WTC11 (cell line): ENCODE data around the gene PLEK. TPM values are rescaled to one million over a fixed set of nuclear protein-coding genes. Genes with fewer than 3 reads are reported as not detected.

Source experiments
- total RNA-seq: library from RNA; stranded (reverse); gene quantifications from 3 replicates; pipeline ENCODE4 v1.2.3, GENCODE V29; 2021

The PLEK gene
- total RNA-seq, 1 experiment from 2014 or later = 0.26 TPM

Other genes with a start within 250 kb of the PLEK start
- gene PNO1, start 207.4 kb upstream of the PLEK start, total RNA-seq = 23.2 to 25.5 TPM (median 24.0 TPM) in 3 replicates
- gene PPP3R1, start 112.8 kb upstream of the PLEK start, total RNA-seq = 53.7 to 61.4 TPM (median 54.3 TPM) in 3 replicates
- gene CNRIP1, start 45.3 kb upstream of the PLEK start, total RNA-seq = 1.3 to 1.6 TPM (median 1.4 TPM) in 3 replicates
- 1.3 to 1.5 TPM (median 1.3 TPM) in 3 replicates for gene FBXO48, start 102.0 kb downstream of the PLEK start, total RNA-seq
- gene APLF, start 102.3 kb downstream of the PLEK start, total RNA-seq = 2.7 to 4.0 TPM (median 3.9 TPM) in 3 replicates